ENCODE data around the gene SRXN1.

GRCh38 chr20:605237-605636 lies 47.8 kb downstream of the SRXN1 start:
- TF ChIP-seq CTCF (IDR thresholded peaks at IDR 0.05; ENCODE audit: low read length), result no peak
- TF ChIP-seq EZH2 (optimal IDR thresholded peaks at IDR 0.05; ENCODE audit: low read depth, low read length), result no peak

Data from MM.1S (cell line).